Measurements from ENCODE around the gene COL15A1.

Gene COL15A1

DNA sequence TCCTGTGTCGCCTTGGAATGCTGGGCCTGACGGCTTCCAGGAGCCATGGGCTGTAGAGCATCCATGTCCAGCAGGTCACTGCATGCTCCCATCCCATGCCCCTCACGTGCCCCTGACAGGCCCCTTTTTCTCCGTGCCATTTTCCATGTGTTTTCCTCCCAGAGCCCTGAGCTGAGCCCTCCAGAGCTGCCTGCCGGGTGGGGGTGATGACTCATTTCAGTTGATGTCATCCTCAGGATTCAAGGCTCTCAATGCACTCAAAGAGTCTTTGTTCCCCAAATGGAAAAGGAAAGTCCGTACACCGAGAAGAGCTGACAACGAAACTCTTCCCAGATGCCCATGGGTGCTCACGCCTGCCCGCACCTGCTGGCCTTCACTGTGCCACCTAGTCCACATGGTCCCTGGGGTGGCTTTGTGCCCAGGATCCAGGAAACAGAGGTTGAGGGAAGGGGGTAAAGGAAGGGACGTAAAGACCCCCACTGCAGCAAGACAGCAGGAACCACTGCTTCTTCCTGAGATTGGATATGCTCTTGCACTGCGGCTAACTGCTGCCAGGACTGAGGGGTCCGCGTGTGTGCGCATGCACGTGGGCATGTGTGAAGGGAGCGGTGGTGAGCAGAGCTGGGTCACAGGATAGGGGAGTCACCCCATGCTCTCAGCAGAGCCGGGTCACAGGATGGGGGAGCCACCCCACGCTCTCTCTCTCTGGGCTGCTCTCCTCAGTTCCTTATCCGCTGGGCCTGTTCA lies 27.6 kb downstream of the COL15A1 start:
- FAIRE-seq (no peak), DNase-seq (ENCODE audit: insufficient read length, low spot score) (peak; percentile 69)

DNA sequence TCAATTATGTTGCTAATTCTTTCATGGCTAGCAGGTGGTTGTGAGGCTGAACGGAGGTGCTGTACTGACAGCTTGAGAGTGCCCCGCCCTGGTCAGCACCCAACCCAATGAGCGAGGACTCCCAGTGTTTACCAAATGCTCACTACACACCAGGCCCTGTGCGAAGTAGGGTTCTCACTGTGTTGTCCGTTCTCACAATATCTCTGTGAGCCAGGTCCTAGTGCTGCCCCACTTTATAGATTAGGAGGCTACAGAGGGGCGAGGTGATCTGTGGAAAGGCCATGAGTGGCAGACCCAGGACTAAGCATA lies 28.2 kb downstream of the COL15A1 start:
- FAIRE-seq (no peak), DNase-seq (ENCODE audit: insufficient read length, low spot score) (no peak)

DNA sequence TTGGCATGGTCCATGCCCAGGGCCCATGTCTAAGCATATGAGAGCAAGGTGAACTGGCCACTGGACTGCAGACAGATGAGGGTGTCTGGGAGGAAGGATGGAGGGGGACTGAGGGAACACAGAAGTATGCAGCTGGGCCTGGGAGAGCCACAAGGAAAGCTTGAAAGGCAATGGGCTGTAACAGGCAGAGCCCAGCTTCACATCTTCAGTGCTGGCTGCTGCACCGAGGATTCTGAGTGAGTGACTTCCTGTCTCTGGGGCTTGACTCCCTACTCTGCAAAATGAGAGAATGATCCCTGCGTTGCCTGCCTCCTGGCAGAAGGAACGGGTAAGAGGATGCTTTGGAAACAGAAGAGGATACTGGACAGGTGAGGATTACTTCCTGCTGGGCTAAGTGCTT lies 29.0 kb downstream of the COL15A1 start:
- FAIRE-seq, result no peak
- DNase-seq (ENCODE audit: insufficient read length, low spot score), result no peak

DNA sequence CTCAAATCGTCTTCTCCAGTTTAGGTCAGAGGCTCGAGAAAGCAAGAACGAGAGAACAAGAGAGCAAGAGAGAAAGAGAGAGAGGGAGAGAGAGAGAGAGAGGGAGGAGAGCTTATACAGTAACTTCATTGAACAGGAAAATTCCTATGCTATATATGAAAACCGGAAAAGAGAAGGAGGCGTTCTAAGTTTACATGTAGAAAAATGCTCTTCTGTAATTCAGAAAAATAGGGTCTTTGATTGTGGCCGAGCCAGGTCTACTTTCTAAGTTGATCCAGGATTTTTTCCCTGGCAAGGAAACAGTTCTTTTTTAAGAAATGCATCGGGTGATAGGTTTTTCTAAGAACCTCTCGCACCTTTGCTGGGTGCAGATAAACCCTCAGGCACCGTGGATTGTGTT lies 29.5 kb downstream of the COL15A1 start:
- no peak for FAIRE-seq
- no peak for DNase-seq (ENCODE audit: insufficient read length, low spot score)

DNA sequence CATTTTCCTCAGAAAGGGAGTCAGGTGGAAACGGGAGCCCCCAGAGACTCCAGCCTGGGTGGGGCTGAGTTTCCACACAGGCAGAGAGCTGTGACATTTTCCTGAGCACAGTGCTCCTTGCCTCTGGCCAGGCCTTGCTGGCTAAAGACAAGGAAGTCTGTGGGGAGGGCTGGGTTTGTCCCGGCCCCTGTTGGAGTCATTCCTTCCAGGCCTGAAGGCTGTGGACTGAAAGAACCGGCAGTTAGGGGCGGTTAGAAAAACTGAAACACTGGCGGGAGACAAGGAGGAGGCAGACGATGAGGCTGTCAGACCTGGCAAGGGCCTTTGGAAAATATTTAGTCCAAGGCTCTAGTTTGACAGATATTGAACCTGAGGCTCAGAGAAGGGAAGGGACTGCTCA lies 29.9 kb downstream of the COL15A1 start:
- FAIRE-seq, result no peak
- no peak for DNase-seq (ENCODE audit: insufficient read length, low spot score)

DNA sequence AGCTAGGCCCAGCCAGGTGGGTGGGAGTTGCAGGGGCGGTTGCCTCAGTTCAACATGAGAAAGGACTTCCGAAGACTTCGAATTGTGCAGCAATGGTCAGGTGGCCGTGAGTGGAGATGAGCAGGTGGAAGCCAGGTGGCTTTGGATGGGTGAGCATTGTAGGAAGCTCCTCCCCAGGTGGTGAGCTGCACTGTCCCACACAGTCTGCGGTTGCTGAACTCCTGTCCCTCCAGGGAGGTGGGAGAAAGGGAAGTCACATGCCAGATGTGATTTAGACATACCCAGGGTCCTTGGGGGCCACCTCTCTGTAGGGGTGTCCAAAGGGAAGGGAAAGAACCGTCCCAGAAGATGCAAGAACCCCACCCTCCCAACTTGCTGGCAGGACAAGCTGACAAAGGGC lies 30.4 kb downstream of the COL15A1 start:
- DNase-seq (ENCODE audit: insufficient read length, low spot score) (no peak), FAIRE-seq (no peak)

DNA sequence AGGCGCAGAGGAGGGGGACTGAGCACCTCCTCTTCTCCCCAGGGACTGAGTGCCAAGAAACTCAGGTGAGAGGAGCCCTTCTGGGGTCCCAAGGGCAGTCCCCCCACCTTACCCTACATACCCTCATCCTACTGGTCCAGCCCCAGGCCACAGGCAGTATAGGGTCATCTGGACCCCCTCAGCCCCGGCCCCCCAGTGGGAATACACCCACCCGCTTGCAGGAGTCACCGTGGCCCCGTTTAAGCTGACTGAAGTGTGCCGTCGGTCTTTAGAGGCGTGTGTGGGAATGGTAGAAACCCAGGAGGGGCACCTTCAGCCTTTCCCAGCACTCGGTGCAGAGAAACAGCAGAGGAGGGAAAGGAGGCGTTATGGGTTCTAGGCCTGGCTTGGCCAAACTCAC lies 30.8 kb downstream of the COL15A1 start:
- FAIRE-seq, result no peak
- DNase-seq (ENCODE audit: insufficient read length, low spot score), result no peak

DNA sequence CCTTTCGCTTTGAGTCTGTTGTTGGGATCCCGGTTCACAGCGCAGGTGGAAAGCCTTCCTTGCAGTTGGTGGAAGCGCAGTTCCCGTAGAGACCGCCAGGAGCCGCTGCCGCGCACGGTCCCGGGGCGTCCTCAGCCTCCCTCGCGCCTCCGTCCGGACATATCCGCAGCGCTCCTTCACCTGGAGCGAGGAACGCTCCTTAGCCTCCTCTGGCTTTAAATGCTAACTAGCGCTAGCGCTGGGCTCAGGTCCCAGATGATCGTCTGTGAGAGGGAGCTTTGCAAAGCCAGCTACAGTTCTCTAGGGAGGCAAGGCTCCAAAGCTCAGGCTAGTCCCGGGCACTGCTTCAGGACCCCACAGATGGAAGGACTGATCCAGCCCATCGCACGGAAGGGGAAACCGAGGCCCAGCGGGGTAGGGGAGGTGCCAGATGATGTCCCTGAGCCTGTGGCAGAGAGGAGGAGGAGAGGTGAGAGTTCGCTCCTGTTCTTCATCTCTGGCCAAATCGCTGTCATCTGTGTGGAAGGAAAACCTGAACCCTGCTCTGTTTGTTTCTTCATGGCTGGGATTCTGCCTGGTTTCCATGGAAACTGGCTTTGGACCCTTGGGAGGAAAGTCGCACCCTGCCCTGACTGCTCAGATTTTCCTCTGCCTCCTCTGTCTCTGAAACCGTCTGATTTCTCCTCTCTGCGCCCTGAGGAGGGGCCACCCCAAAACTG lies 31.4 kb downstream of the COL15A1 start:
- DNase-seq (ENCODE audit: insufficient read length, low spot score), result peak; percentile 77
- no peak for FAIRE-seq

DNA sequence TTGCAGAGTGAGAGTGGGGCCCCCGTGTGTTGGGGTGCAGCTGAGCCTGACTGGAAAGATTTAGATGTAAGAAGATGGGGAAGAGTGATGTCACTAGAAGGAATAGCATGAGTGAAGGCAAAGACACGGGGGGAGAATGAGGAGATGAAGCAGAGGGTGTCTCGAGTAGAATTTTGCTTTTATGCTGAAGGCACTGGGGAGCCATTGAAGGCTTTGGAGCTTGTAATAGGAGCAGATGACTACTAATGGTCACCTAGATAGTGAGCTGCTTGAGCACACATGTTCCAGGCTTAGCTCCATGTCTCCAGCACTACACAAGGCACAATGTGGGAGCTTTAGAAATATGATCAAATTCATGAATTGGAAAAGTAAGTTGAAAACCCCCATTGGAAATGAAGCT lies 32.1 kb downstream of the COL15A1 start:
- DNase-seq (ENCODE audit: insufficient read length, low spot score) (no peak), FAIRE-seq (no peak)

DNA sequence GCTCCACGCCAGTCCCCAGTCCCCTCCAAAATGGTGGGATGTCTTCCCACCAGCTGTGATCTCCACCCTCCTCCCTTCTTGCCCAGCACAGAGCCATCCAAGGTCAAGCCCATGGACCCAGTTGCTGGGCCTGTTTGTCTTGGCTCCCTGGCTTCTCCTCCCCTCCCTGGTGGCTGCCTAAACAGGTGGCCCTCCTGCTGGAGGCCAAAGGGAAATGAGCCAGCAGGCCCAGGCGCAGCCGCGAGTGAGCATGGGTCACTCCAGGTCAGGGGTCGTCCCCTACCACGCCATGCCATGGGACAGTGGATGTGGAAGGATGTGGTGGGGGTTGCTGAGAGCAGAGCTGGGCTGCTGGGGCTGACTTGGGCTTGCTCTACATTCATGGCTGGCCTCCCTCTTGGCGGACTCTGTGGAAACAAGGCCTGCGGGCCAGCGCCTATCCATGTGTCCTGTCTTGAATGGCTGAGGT lies 33.6 kb downstream of the COL15A1 start:
- DNase-seq (ENCODE audit: insufficient read length, low spot score), result no peak
- no peak for FAIRE-seq

DNA sequence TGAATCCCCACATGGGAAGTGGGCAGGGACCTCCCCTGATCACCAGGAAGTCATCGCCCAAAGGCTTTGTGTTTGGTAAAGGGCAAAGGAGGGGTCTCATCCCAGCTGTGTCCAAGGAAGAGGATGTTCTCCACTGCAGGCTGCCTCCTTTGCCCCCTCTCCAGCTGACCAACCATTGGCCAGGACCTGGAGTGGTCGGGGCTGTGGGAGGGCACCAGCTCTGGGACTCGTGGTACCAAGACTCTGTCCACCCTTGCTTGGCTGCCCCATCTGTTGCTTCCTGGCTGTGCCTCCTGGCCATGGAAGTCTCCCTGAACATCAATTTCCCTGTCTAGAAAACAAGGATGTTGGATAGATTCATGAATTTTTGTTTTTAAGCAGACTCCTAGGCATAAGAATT lies 34.1 kb downstream of the COL15A1 start:
- FAIRE-seq (no peak), DNase-seq (ENCODE audit: insufficient read length, low spot score) (no peak)

DNA sequence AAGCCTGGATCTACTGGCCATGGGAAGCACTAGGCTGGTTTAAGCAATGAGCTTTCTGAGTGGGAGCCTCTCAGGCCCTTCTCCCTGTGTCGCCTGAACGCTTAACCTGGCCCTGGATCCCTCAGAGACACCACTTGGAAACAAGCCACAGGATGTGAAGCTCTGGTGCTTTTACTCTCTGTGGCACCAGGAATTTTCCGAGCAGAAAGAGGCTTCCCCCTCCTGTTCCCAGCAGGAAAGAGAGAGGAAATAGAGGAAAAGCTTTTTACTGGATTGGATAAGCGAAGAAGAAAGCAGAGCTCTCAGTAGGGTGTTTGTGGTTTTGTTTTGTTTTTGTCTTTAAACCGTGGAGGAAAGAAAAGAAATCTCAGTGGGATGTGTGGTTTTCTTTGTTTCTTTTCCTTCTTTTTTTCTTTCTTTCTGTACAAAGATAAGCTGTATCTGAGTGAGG lies 34.5 kb downstream of the COL15A1 start:
- DNase-seq (ENCODE audit: insufficient read length, low spot score) (no peak), FAIRE-seq (no peak)

DNA sequence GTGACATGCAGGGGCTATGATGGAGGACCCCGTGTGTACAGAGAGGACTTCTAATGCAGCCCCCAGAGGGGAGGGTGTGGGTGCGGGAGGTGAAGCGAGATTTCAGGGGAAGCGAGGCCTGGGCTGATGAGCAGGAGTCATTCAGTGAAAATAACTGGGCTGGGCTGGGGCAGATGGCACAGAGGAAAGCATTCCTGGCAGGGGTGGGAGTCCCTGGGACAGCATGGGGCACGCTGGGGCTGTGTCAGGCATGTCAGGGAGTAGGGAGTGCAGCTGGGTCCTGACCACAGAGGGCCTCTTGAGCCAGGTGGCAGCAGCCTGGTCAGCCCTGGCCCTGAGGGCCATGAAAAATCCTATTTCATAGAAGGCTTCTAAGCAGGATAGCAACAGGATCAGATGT lies 36.6 kb downstream of the COL15A1 start:
- no peak for DNase-seq (ENCODE audit: insufficient read length, low spot score)
- FAIRE-seq, result no peak

DNA sequence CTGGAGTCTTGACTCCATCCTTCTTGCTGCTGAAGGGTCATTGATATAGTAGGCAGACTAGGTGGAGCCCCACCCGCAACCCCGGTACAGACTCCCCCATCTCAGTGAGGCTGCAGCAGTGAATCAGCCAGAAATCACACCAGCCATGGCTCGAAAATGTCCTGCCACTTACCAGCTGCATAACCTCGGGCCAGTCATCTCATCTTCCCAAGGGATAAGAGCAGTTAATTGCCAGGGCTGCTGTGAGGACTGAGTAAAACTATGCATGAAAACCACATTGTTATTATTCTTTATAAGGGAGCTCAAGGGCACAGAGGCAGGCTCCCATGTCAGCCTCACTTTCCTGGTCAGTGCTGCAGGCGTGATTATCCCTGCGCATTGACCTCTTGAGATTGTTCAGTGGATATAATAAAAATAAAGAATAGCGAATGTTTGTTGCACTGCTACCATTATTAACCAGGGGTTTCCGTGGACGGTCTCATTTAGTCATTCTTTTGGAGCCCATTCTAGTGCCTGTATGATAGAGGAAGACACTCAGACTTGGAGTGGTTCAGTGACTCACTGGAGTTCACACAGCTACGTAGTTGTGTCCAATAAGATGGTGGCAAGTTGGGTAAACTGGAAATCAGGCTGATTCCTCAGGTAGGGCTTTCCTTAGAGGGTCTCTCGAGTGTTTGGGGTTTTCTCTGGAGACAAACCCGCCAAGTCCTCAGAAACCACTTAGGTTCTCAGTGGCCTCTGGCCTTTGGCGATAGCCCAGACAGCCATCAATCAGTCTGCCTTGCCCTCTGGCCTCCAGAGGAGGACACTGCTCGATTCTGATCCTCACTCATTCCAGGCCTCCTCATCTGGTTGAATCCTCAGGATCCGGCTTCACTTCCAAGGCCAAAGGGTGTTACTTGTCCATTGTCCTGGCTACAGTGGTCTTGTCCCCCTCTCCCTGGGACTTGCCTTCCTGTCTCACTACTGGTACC lies 39.9 kb downstream of the COL15A1 start:
- DNase-seq (ENCODE audit: insufficient read length, low spot score) (no peak), FAIRE-seq (no peak)

DNA sequence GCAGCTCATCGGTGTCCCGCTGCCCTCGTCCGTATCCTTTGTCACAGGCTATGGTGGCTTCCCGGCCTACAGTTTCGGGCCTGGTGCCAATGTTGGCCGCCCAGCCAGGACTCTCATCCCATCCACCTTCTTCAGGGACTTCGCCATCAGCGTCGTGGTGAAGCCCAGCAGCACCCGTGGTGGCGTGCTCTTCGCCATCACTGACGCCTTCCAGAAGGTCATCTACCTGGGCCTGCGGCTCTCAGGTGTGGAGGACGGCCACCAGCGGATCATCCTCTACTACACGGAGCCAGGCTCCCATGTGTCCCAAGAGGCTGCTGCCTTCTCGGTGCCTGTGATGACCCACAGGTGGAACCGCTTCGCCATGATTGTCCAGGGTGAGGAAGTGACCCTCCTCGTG lies 41.9 kb downstream of the COL15A1 start:
- DNase-seq (ENCODE audit: insufficient read length, low spot score) (no peak), FAIRE-seq (no peak)

DNA sequence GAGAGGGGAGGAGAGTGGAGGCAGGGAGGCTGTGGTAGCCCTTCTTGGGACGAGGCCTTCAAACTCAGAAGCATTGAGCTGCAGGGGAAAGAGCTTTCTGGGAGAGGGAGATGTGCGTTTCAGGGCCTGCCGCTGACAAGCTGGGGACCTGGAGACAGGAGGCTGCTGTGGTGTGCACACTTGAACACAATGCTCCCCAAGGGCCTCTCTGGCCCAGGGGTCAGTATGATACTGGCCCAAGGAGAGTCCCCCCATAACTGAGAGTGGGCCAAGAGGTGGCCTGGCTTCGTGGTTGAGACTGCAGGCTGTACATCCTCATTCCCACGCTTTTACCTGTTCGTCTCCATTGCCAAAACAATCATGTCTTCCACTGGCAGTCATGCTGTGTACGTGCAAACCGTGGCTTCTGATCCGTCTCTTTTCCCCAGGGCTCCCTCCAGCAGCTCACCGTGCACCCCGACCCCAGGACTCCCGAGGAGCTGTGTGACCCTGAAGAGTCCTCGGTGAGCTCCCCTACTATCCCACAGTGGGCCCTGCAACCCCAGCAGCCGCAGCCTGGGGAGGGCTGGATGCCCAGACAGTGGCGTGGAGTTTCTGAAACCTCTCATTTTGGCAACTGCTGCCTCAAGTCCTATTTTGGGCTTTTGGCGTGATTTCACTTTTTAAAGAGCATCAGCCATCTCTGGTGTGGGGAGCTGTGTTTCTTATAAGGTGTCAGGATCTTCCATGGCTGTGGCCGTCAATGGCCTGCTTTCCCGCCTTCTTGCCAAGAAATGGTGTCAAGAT lies 43.4 kb downstream of the COL15A1 start:
- no peak for DNase-seq (ENCODE audit: insufficient read length, low spot score)
- FAIRE-seq, result no peak

DNA sequence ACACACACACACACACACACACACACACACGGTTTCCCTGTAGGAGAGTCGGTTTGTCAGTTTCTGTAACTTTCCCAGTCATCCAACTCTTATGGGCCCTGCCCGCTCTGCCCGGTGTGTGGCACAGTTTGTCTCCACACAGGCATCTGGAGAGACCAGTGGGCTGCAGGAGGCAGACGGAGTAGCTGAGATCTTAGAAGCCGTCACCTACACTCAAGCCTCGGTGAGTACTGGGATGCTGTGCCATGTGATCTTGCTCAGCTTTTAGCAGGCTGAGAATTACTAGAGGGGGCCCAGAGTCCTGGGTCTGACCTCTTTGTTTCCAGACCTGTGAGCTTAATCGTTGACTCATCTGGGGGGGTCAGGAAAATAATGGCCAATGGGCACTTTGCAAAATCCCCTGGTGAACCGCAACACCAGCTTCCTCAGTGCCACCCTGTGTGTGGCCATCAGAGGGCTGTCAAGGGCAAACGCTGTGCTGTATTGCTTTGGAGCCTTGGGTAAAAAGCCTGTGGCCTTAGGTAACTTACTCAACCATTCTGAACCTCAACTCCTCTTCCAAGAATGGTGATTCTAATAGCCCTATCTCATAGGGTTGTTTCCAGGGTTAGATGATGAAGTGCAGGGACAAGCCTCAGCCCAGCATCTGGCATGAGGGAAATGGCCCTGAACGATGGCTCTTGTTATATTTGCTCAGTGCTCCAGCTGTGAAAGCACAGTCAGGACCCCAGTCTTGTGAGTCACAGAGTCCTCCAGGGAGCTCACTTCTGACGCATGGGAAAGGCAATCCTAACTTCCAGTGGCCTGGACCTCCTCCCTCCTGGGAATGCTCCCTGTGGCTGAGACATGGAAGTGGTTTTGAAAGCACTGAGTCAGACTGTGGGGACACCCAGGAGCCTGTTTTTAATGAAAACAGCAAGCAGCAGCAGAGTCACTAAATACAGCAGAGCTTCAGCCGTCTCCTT lies 45.6 kb downstream of the COL15A1 start:
- DNase-seq (ENCODE audit: insufficient read length, low spot score) (peak; percentile 75), FAIRE-seq (no peak)

DNA sequence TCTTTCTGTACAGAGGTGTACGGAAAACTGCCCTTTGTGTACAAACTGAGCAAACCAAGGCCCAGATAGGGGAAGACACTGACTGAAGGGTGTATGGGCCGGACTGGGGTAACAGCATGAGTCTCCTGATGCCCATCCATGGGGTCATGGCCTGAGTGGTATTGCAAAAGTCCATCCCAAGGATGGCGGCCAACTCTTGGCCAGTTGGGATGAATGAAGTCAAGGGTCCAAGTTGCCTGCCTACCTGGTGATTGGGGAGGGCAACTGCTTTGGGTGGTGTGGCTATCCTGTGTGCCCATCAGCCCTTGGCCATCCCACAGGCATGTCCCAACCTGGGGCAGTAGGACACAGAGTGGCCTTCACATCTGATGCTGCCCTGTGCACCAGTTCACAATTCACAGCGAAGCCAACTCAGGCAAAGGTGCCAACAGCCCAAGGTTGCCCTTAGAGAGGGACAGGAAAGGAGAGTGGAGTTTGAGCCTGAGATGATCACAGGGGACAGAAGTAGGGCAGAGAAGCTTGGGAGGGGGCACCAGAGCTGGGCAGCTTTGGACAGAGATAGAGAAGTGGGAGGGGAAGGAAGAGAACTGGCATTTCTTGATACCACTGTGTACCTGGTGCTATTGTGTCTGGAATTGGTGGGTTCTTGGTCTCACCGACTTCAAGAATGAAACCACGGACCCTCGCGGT lies 46.6 kb downstream of the COL15A1 start:
- DNase-seq (ENCODE audit: insufficient read length, low spot score) (no peak), FAIRE-seq (no peak)

Data from HTR-8/SVneo (cell line).